HepG2 (cell line): ENCODE measurements around the gene ITGB1. TPM values are rescaled to one million over a fixed set of nuclear protein-coding genes. Genes with fewer than 3 reads are reported as not detected.

Experiments
- ARID5B ChIP-seq: IDR thresholded peaks from 2 replicates; pipeline ENCODE4 v1.4.0; 2020; ENCODE audit warnings: mild to moderate bottlenecking, missing genetic modification reagents
- CENPBD1 ChIP-seq: sonication (generic); formaldehyde crosslinking; IDR thresholded peaks from 2 replicates; pipeline ENCODE4 v1.8.0; 2022; ENCODE audit warnings: missing genetic modification reagents, low read depth, mild to moderate bottlenecking, borderline replicate concordance
- E2F5 ChIP-seq: sonication (generic); formaldehyde crosslinking; conservative IDR thresholded peaks from 2 replicates; pipeline ENCODE4 v1.4.0; 2020; ENCODE audit warnings: missing genetic modification reagents
- ELF3 ChIP-seq: IDR thresholded peaks from 2 replicates; pipeline ENCODE4 v1.6.1; 2016; ENCODE audit warnings: missing genetic modification reagents, missing compliant biosample characterization
- ETV5 ChIP-seq: IDR thresholded peaks from 2 replicates; pipeline ENCODE4 v1.6.1; 2018; ENCODE audit warnings: missing biosample characterization, missing genetic modification reagents, inconsistent platforms, borderline replicate concordance
- FOXK2 ChIP-seq: fragments of 450-650 bp; IDR thresholded peaks from 2 replicates; pipeline ENCODE4 v1.6.1; 2016
- GABPA ChIP-seq, 2 experiments: IDR thresholded peaks; 2 replicates each; pipeline ENCODE4 v1.6.1; 2011 to 2016; ENCODE audit warnings: low read depth in 2 of 2, low read length in 1 of 2, missing biosample characterization in 1 of 2, missing genetic modification characterization in 1 of 2
- JUND ChIP-seq: sonication (generic); formaldehyde crosslinking; IDR thresholded peaks from 2 replicates; pipeline ENCODE4 v1.8.0; 2022; ENCODE audit warnings: mild to moderate bottlenecking, missing genetic modification reagents
- KDM2A ChIP-seq: sonication (generic); formaldehyde crosslinking; IDR thresholded peaks from 2 replicates; pipeline ENCODE4 v1.4.0; 2020; ENCODE audit warnings: low read depth, missing genetic modification reagents, borderline replicate concordance
- PAWR ChIP-seq: sonication (generic); formaldehyde crosslinking; IDR thresholded peaks from 2 replicates; pipeline ENCODE4 v1.4.0; 2020; ENCODE audit warnings: missing genetic modification reagents, mild to moderate bottlenecking, borderline replicate concordance
- RFXANK ChIP-seq: IDR thresholded peaks from 2 replicates; pipeline ENCODE4 v1.6.1; 2016
- SKI ChIP-seq: fragments of 450-650 bp; IDR thresholded peaks from one replicate; pipeline ENCODE4 v1.6.1; 2018; ENCODE audit warnings: mild to moderate bottlenecking; ENCODE audit not compliant: partially characterized antibody
- SNAPC4 ChIP-seq: sonication (generic); formaldehyde crosslinking; IDR thresholded peaks from 2 replicates; pipeline ENCODE4 v1.4.0; 2020; ENCODE audit warnings: mild to moderate bottlenecking, missing genetic modification reagents
- SSRP1 ChIP-seq: IDR thresholded peaks from 2 replicates; pipeline ENCODE4 v1.6.1; 2016; ENCODE audit warnings: control low read depth
- TRIM24 ChIP-seq: sonication (generic); formaldehyde crosslinking; IDR thresholded peaks from 2 replicates; pipeline ENCODE4 v1.8.0; 2022; ENCODE audit warnings: mild to moderate bottlenecking, missing genetic modification reagents
- ZNF260 ChIP-seq: sonication (generic); formaldehyde crosslinking; IDR thresholded peaks from 2 replicates; pipeline ENCODE4 v1.4.0; 2020; ENCODE audit warnings: missing genetic modification reagents, low read depth, mild to moderate bottlenecking, borderline replicate concordance
- ZNF556 ChIP-seq: sonication (generic); formaldehyde crosslinking; IDR thresholded peaks from 2 replicates; pipeline ENCODE4 v1.4.0; 2020; ENCODE audit warnings: mild to moderate bottlenecking, missing genetic modification reagents, borderline replicate concordance
- ZUFSP ChIP-seq: sonication (generic); formaldehyde crosslinking; IDR thresholded peaks from 2 replicates; pipeline ENCODE4 v1.9.0; 2021; ENCODE audit warnings: missing genetic modification reagents, mild to moderate bottlenecking, borderline replicate concordance
- polyA plus RNA-seq, 8 experiments: library from polyadenylated mRNA; depleted of rRNA in 3 of 8; stranded (reverse) in 7 of 8; unstranded in 1 of 8; fragments of >200 nt; fragmentation: Illumina TruSeq in 4 of 8; extraction: Trizol in 4 of 8; gene quantifications; 2 replicates each; pipeline versions ENCODE4 v1.2.1 to v1.2.3, GENCODE V29; 2011 to 2016; ENCODE audit warnings: low read depth in 4 of 8, missing spikeins in 1 of 8, mixed read lengths in 1 of 8; ENCODE audit not compliant: insufficient read depth in 1 of 8
- total RNA-seq, 5 experiments: library from RNA; depleted of rRNA; stranded (reverse); fragments of >200 nt; fragmentation: Illumina TruSeq; extraction: Trizol; gene quantifications; 2 replicates each; pipeline ENCODE4 v1.2.3, GENCODE V29; 2016; ENCODE audit warnings: low read depth in 1 of 5

The ITGB1 gene
- total and polyA plus RNA-seq, 2 of the 13 experiments (the other 11 are each of a cell fraction or from before 2014, with no cell fraction given), result 190 to 204 TPM

GRCh38 chr10:32961895-32962369 lies 3.9 kb upstream of the ITGB1 start (continued):
- TF ChIP-seq ZUFSP (CRISPR knock-in tag) (no peak), CENPBD1 (no peak), SSRP1 (CRISPR knock-in tag) (no peak), ETV5 (CRISPR knock-in tag) (peak; percentile 19; the same call in 1 of the 2 replicates), FOXK2 (no peak), SKI (peak; percentile 15), ARID5B (CRISPR knock-in tag) (peak; percentile 21; the same call in 1 of the 2 replicates), KDM2A (CRISPR knock-in tag) (no peak), RFXANK (CRISPR knock-in tag) (no peak), ZNF260 (CRISPR knock-in tag) (no peak), PAWR (CRISPR knock-in tag) (no peak), E2F5 (CRISPR knock-in tag) (no peak), ZNF556 (CRISPR knock-in tag) (no peak), JUND (no peak), SNAPC4 (no peak), ELF3 (CRISPR knock-in tag) (peak; percentile 43; the same call in 1 of the 2 replicates), TRIM24 (CRISPR knock-in tag) (no peak), GABPA (IDR thresholded peaks at IDR 0.05; ENCODE audit: low read depth, low read length) (no peak), GABPA (CRISPR knock-in tag; IDR thresholded peaks at IDR 0.05; ENCODE audit: low read depth) (peak; percentile 50; the same call in 1 of the 2 replicates)
